Thoracic aorta (tissue), 2 donors: Measurements from ENCODE around the gene GID8. TPM values are rescaled to one million over a fixed set of nuclear protein-coding genes. Genes with fewer than 3 reads are reported as not detected.

Source experiments
- ATAC-seq: fragments of 150-250 bp; one replicate; pipeline ENCODE4 v1.8.0; 2017; ENCODE audit warnings: low read depth; ENCODE audit not compliant: insufficient number of reproducible peaks, low FRiP score
- DNase-seq: peaks from one replicate; pipeline ENCODE4 v3.0.0-alpha.2; 2020; ENCODE audit warnings: low spot score
- H3K27ac ChIP-seq, 2 donors: fragments of 200-600 bp; sonication (generic); 1 replicate in 1 of 2; 2 replicates in 1 of 2; pipeline ENCODE4 v1.5.1; 2016; ENCODE audit warnings: mild to moderate bottlenecking in 2 of 2, moderate library complexity in 2 of 2
- H3K27me3 ChIP-seq: fragments of 200-600 bp; sonication (generic); replicated peaks from 2 replicates; pipeline ENCODE4 v1.6.0; 2016; ENCODE audit warnings: mild to moderate bottlenecking; ENCODE audit not compliant: insufficient read depth
- H3K36me3 ChIP-seq: fragments of 200-600 bp; sonication (generic); one replicate; pipeline ENCODE4 v1.5.1; 2016
- H3K4me1 ChIP-seq, 2 donors: fragments of 200-600 bp; sonication (generic); 1 replicate in 1 of 2; 2 replicates in 1 of 2; pipeline versions ENCODE4 v1.5.1 to v1.6.0; 2016; ENCODE audit warnings: low read depth in 2 of 2, mild to moderate bottlenecking in 1 of 2; ENCODE audit not compliant: control insufficient read depth in 1 of 2
- H3K4me3 ChIP-seq: fragments of 200-600 bp; sonication (generic); 2 replicates; pipeline ENCODE4 v1.5.1; 2016; ENCODE audit warnings: mild to moderate bottlenecking
- H3K9me3 ChIP-seq: fragments of 200-600 bp; sonication (generic); 2 replicates; pipeline ENCODE4 v1.5.1; 2016
- CTCF ChIP-seq: fragments of 200-600 bp; sonication (generic); IDR thresholded peaks from one replicate; pipeline ENCODE4 v1.5.1; 2019; ENCODE audit warnings: antibody characterized with exemption
- total RNA-seq, 2 donors: library from RNA; depleted of rRNA; stranded (reverse); fragments of >200 nt; gene quantifications; one replicate each; pipeline versions ENCODE4 v1.1.0 to v1.2.3, GENCODE V29; 2016

Gene GID8
- total RNA-seq, 2 donors from 2014 or later = 29.1 to 30.3 TPM

- peaks cover 44 to 70% of the 10 kb centered on the region in 2 donors for H3K4me1 ChIP-seq
- ATAC-seq = peak; percentile 44
Observed at GRCh38 chr20:62926229-62927127, 11.5 kb upstream of the GID8 start, which contains the start of gene DIDO1. Gene DIDO1 (minus strand): TSS chr20:62926505.

GRCh38 chr20:62927128-62927705, 10.7 kb upstream of the GID8 start:
- Histone ChIP-seq H3K9me3 (no peaks in the 10 kb centered on the region), H3K27me3 (no peaks in the 10 kb centered on the region), H3K36me3 (no peaks in the 10 kb centered on the region), H3K4me3 (peak overlapping the region; percentile 97), H3K4me1 (peaks cover 42 to 65% of the 10 kb centered on the region in 2 donors), H3K27ac (peak overlapping the region; percentile 96)
- TF ChIP-seq CTCF = no peak
- DNase-seq = no peak
- ATAC-seq = no peak

More at GRCh38 chr20:62926229-62927127, 11.5 kb upstream of the GID8 start, which contains the start of gene DIDO1:
- Histone ChIP-seq H3K4me3 (peak within 1 kb of the TSS; percentile 97), H3K36me3 (no peaks in the 10 kb centered on the region), H3K9me3 (no peaks in the 10 kb centered on the region), H3K27ac (peak within 1 kb of the TSS; percentile 96), H3K27me3 (no peaks in the 10 kb centered on the region)
- DNase-seq = peak; percentile 35
- peak; percentile 63 for TF ChIP-seq CTCF

- peak overlapping the region; percentile 74 to 82 for H3K27ac ChIP-seq
- no peak for TF ChIP-seq CTCF
- H3K9me3 ChIP-seq = no peaks in the 10 kb centered on the region
- no peaks in the 10 kb centered on the region for H3K27me3 ChIP-seq
- H3K4me3 ChIP-seq = peak overlapping the region; percentile 84
- DNase-seq = no peak
- no peaks in the 10 kb centered on the region for H3K36me3 ChIP-seq
- ATAC-seq = no peak
- H3K4me1 ChIP-seq = peaks cover 30 to 53% of the 10 kb centered on the region in 2 donors
Observed at GRCh38 chr20:62928246-62928939, 9.6 kb upstream of the GID8 start.

GRCh38 chr20:62929051-62929538, 8.9 kb upstream of the GID8 start:
- H3K27ac ChIP-seq = peak overlapping the region; percentile 74 to 82
- no peaks in the 10 kb centered on the region for H3K36me3 ChIP-seq
- TF ChIP-seq CTCF = no peak
- no peaks in the 10 kb centered on the region for H3K9me3 ChIP-seq
- H3K4me1 ChIP-seq = peaks cover 27 to 53% of the 10 kb centered on the region in 2 donors
- DNase-seq (no peak), ATAC-seq (no peak)
- H3K4me3 ChIP-seq = peak overlapping the region; percentile 84
- no peaks in the 10 kb centered on the region for H3K27me3 ChIP-seq

- peaks cover 28 to 63% of the 10 kb centered on the region in 2 donors for H3K4me1 ChIP-seq
- no peaks in the 10 kb centered on the region for H3K36me3 ChIP-seq
- H3K4me3 ChIP-seq = no peak overlapping the region
- H3K9me3 ChIP-seq = no peaks in the 10 kb centered on the region
- no peaks in the 10 kb centered on the region for H3K27me3 ChIP-seq
- ATAC-seq = no peak
- H3K27ac ChIP-seq = no peak overlapping the region
- no peak for DNase-seq
- no peak for TF ChIP-seq CTCF
Observed at GRCh38 chr20:62931464-62931863, 6.5 kb upstream of the GID8 start.
